Ectodermal cell (in vitro differentiated cells): ENCODE results near the gene BDH2. TPM values are rescaled to one million over a fixed set of nuclear protein-coding genes. Genes with fewer than 3 reads are reported as not detected.
A peak's percentile ranks its signal among the peaks of the same experiment; 100 is the strongest.

Experiments
- H3K27ac ChIP-seq: 2 replicates; pipeline ENCODE4 v1.7.0; 2013; ENCODE audit warnings: mild to moderate bottlenecking, low read depth, low read length; ENCODE audit not compliant: insufficient read depth, poor library complexity, severe bottlenecking
- H3K27me3 ChIP-seq: 2 replicates; pipeline ENCODE4 v1.7.0; 2013; ENCODE audit warnings: mild to moderate bottlenecking, low read length; ENCODE audit not compliant: insufficient read depth, control insufficient read depth, poor library complexity, severe bottlenecking
- H3K36me3 ChIP-seq: one replicate; pipeline ENCODE4 v1.7.0; 2013; ENCODE audit warnings: low read length; ENCODE audit not compliant: control insufficient read depth, insufficient read depth
- H3K4me1 ChIP-seq: one replicate; pipeline ENCODE4 v1.7.0; 2013; ENCODE audit warnings: low read length; ENCODE audit not compliant: control insufficient read depth, insufficient read depth
- H3K4me3 ChIP-seq: 2 replicates; pipeline ENCODE4 v1.7.0; 2013; ENCODE audit warnings: low read depth, low read length, control low read depth; ENCODE audit not compliant: insufficient read depth
- H3K9me3 ChIP-seq: 2 replicates; pipeline ENCODE4 v1.7.0; 2013; ENCODE audit warnings: mild to moderate bottlenecking, low read length, moderate library complexity; ENCODE audit not compliant: control insufficient read depth
- WGBS, 2 experiments: methylation state at CpG; one replicate each; pipeline ENCODE4 v1.1.7; 2013; ENCODE audit warnings: missing lambda C conversion rate in 2 of 2; 5-methylcytosine and 5-hydroxymethylcytosine counted together
- polyA plus RNA-seq, 4 experiments: library from polyadenylated mRNA; stranded (reverse); fragments of 50-300 nt; gene quantifications; one replicate each; pipeline ENCODE4 v1.2.3, GENCODE V29; 2013

BDH2 gene
- polyA plus RNA-seq (2013, experiment 1 of 4) = 54.7 TPM
- 54.5 TPM for polyA plus RNA-seq (2013, experiment 2 of 4)
- 54.0 TPM for polyA plus RNA-seq (2013, experiment 3 of 4)
- 60.9 TPM for polyA plus RNA-seq (2013, experiment 4 of 4)

DNA sequence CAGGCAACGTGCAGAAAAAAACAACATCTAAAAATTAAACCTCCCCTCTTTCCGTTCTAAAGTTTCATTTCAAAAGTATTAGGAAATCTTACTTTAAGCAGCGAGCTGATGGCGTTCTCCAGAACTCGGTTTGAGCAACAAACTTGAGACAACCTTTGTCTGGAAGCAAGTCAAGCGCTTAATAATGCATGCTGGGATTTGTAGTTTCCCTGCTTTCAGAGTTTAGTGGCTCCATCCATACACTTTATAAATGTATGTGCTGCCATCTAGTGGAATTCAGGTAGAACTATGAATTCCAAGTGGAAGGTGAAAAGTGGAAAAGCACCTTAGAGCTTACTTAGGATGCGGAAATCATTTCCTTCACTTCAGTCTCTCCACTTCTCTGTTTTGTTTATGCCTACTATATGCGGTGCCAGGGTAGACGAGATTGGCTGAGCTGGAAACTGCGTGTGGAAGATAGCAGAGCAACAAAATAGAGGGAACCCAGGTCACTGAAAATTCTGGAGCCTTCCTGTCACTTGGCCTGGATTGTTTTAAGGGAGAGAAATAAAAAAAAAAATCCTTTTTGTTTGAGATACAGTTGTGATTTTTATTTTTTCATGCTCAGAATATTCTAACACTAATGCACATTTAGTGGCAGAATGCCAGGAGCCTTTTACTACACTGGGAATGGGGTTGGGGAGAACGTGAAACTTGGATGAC, at the start of gene BDH2:
Gene BDH2, minus strand, starts transcription at position 144 of the 702 bp plus-strand sequence. CDS start 3,580 bp downstream, outside the sequence.
- Histone ChIP-seq H3K4me3 (peak within 1 kb of the TSS; percentile 60), H3K4me1 (no peaks in the 10 kb centered on the region), H3K27me3 (no peaks in the 10 kb centered on the region), H3K9me3 (no peaks in the 10 kb centered on the region), H3K27ac (no peak within 1 kb of the TSS), H3K36me3 (no peaks in the 10 kb centered on the region)
- WGBS, 2 experiments = 17% methylated on average over 11 of the region's 11 CpGs

DNA sequence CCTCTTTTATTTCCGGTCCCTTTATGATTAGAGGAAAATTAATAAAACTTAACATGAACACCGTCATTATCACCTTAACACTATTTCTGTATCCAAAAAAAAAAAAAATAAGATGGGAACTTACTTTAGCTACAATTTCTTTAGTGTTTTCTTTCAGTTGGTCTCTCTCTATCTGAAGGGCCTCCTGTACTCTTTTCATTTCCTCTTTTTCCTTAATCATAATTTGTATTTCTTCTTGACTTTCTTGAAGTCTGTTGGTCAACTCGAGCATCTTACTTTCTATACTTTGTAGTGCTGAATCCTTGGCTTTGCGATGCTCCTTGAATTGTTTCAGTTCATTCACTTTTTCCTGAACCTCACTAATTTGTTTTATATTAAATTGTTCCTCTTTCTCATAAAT, 45.3 kb upstream of the BDH2 start:
- WGBS, 2 experiments = 100% methylated on average over 2 to 3 of the region's 4 CpGs
- Histone ChIP-seq H3K9me3 (no peaks in the 10 kb centered on the region), H3K4me1 (no peaks in the 10 kb centered on the region), H3K27ac (no peak overlapping the region), H3K4me3 (no peak overlapping the region), H3K36me3 (peaks cover 38% of the 10 kb centered on the region), H3K27me3 (no peaks in the 10 kb centered on the region)

DNA sequence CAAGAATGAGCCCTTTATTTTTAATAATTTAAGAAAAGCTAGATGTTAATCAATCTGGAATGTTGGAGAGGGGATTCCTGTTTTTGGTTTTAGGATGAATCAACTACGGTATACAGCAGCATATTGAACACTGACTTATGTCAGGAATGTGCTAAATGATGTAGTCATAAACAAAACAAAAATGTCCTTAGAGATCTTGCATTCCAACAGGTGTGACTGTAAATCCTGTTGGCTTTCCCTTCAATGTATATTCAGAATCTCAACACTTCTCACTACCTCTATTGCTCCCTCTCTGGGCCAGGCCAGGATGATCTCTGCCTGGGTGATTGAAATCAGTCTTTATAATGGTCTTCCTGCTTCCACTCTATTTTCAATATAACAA, 37.8 kb upstream of the BDH2 start:
- no peak overlapping the region for H3K4me3 ChIP-seq
- no peak overlapping the region for H3K27ac ChIP-seq
- H3K27me3 ChIP-seq = no peaks in the 10 kb centered on the region
- peaks cover 43% of the 10 kb centered on the region for H3K36me3 ChIP-seq
- WGBS, 2 experiments = 94 to 100% methylated on average over 1 of the region's 1 CpG
- no peaks in the 10 kb centered on the region for H3K9me3 ChIP-seq
- no peaks in the 10 kb centered on the region for H3K4me1 ChIP-seq

DNA sequence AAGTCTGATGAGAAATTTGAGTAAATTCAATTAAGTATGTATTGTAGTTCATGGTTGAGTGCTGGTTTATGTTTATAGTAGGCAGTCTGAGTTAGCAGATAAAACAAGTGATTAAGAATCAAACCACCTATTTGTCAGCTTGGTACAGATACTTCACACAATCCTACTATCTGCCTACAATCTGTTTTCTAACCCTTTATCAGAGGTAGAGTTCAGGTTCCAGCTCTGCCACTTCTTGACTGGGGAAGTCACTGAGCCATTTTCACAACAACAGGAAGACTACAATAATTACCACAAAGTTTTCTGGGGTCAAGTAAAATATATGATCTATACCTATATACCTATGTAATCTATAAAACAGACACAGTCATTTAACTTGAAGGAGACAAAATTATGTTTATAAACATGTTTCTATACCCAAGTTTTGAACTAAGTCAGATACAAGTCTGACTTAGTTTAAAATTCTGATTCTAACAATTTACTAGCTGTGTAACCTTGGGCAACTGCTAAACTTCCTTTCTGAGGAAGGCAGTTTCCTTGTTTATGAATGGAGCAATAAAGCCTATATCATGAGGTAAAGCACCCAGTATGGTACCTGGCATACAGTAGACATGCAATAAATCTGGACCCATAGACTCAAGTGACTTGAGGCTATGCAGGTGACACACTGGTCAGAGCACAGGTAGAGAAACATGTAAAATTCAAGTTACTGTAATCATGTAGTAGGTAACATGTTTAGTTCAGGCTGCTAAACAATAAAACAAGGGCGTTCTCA, 37.2 kb upstream of the BDH2 start:
- H3K27me3 ChIP-seq = no peaks in the 10 kb centered on the region
- no peak overlapping the region for H3K27ac ChIP-seq
- no peak overlapping the region for H3K4me3 ChIP-seq
- 33 to 36% methylated on average over 1 of the region's 1 CpG for WGBS, 2 experiments
- H3K9me3 ChIP-seq = no peaks in the 10 kb centered on the region
- H3K36me3 ChIP-seq = peaks cover 47% of the 10 kb centered on the region
- no peaks in the 10 kb centered on the region for H3K4me1 ChIP-seq

DNA sequence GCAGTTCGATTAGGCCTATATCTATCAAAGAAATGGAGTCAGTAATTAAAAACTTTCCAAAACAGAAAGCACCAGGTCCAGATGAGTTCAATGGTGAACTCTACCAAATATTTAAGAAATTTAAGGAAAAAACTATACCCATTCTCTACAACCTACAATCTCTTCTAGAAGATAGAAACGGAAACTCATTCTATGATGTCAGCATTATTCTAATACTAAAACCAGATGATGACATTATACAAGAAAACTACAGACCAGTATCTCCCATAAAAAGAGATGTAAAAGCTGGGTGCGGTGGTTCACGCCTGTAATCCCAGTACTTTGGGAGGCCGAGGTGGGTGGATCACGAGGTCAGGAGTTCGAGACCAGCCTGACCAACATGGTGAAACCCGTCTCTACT, 29.5 kb upstream of the BDH2 start:
- Histone ChIP-seq H3K4me1 (no peaks in the 10 kb centered on the region), H3K9me3 (no peaks in the 10 kb centered on the region), H3K4me3 (no peak overlapping the region), H3K27ac (no peak overlapping the region), H3K27me3 (no peaks in the 10 kb centered on the region), H3K36me3 (peaks cover 32% of the 10 kb centered on the region)
- 88 to 90% methylated on average over 8 of the region's 8 CpGs for WGBS, 2 experiments

DNA sequence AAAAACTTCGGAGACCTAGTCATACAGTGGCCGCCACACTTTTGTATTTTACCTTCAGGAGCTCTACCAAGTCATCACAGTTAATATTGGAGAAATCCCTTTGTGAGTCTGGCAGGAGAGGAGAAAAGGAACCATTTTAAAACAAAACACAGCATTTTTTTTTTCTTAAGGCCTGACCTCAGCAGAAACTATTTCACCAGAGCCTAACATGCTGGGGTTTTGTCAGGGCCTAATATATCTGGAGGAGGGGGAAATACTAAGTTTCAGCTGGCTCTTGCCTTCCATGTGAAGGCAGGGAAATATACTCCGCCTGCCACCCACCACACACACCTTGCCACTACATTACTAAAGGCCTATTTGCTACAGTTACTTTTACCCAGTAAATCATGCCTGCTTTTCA, 26.5 kb upstream of the BDH2 start:
- no peaks in the 10 kb centered on the region for H3K9me3 ChIP-seq
- 99 to 100% methylated on average over 3 of the region's 3 CpGs for WGBS, 2 experiments
- H3K36me3 ChIP-seq = peaks cover 28% of the 10 kb centered on the region
- H3K4me1 ChIP-seq = no peaks in the 10 kb centered on the region
- H3K4me3 ChIP-seq = no peak overlapping the region
- H3K27me3 ChIP-seq = no peaks in the 10 kb centered on the region
- H3K27ac ChIP-seq = no peak overlapping the region

DNA sequence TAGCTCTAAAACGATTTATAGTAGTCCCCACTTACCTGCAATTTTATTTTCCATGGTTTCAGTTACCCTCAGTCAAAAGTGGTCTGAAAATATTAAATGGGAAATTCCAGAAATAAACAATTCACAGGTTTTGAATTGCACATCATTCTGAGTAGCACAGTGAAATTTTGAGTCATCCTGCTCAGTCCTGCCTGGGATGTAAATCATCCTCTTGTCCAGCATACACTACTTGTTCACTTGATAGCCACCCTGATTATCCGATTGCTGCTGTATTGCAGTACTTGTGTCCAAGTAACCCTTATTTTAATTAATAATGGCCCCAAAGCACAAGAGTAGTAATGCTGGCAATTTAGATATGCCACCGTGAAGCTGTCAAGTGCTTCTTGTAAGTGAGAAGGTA, 23.5 kb upstream of the BDH2 start:
- WGBS, 2 experiments = 93 to 97% methylated on average over 2 to 3 of the region's 3 CpGs

DNA sequence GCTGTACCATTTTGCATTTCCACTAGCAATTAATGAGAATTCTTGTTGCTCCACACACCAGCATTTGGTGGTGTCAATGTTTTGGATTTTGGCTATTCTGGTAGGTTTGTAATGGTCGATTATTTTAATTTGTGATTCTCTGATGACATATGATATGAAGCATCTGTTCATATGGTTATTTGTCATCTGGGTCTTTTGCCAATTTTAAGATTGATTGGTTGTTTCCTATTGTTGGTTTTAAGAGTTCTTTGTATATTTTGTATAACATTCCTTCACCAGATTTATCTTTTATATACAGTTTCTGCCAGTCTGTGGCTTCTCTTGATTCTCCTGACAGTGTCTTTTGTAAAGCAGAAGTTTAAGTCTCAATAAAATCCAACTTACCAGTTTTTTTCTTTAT, 18.5 kb upstream of the BDH2 start:
- Histone ChIP-seq H3K27me3 (no peaks in the 10 kb centered on the region), H3K36me3 (peaks cover 17% of the 10 kb centered on the region), H3K9me3 (no peaks in the 10 kb centered on the region), H3K4me3 (no peak overlapping the region), H3K27ac (no peak overlapping the region), H3K4me1 (no peaks in the 10 kb centered on the region)
- 89 to 100% methylated on average over 1 of the region's 1 CpG for WGBS, 2 experiments

More for the DNA sequence above, 23.5 kb upstream of the BDH2 start:
- H3K27ac ChIP-seq = no peak overlapping the region
- H3K36me3 ChIP-seq = peaks cover 15% of the 10 kb centered on the region
- no peak overlapping the region for H3K4me3 ChIP-seq
- no peaks in the 10 kb centered on the region for H3K9me3 ChIP-seq
- no peaks in the 10 kb centered on the region for H3K27me3 ChIP-seq
- no peaks in the 10 kb centered on the region for H3K4me1 ChIP-seq

DNA sequence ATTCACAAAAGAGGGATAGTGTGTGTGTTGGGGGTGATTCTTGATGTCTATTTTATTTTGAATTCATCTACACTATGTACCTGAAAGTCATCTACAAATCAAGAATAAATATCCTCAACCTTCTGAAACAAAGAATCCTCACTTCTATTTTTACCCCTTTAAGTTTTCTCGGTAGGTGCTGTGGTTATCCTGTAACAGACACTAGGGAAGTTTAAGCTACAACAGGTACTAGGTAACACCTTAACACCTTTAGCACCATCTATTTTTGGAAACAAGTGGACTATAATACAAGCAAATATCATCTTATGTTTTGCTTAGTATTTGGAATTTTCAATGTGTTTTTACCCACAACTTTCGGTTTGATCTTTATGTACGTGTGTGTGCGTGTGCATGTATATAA, 12.0 kb upstream of the BDH2 start:
- Histone ChIP-seq H3K36me3 (peaks cover 36% of the 10 kb centered on the region), H3K4me1 (no peaks in the 10 kb centered on the region), H3K27me3 (no peaks in the 10 kb centered on the region), H3K4me3 (no peak overlapping the region), H3K9me3 (no peaks in the 10 kb centered on the region), H3K27ac (no peak overlapping the region)
- 90 to 100% methylated on average over 1 of the region's 4 CpGs for WGBS, 2 experiments

DNA sequence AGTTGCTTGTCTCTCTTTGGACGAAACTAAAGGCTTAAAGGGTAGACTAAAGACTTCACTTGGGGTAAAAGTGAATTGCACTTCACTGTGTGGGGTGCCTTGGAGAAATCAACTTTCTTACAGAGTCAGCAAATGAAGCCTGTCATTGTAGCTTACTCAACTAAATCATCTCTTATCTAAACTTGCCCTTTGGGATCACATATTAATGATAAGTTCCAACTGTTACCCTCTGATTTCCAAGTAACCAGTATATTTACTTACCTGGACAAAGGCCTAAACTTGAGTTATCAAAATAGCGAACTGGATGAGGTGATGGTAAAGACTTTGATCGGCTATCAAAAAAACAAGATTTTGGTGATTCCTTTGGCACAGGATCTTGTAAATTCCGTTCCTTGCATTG, 8.9 kb upstream of the BDH2 start:
- no peaks in the 10 kb centered on the region for H3K27me3 ChIP-seq
- no peaks in the 10 kb centered on the region for H3K4me1 ChIP-seq
- no peaks in the 10 kb centered on the region for H3K9me3 ChIP-seq
- no peak overlapping the region for H3K4me3 ChIP-seq
- 97% methylated on average over 4 of the region's 4 CpGs for WGBS, 2 experiments
- H3K27ac ChIP-seq = no peak overlapping the region
- peaks cover 24% of the 10 kb centered on the region for H3K36me3 ChIP-seq
